ENCODE data around the gene NAA80. TPM values are rescaled to one million over a fixed set of nuclear protein-coding genes. Genes with fewer than 3 reads are reported as not detected.

Gene NAA80
- total and polyA plus RNA-seq, 2 of the 13 experiments (the other 11 are each of a cell fraction or from before 2014, with no cell fraction given) = 3.4 to 8.7 TPM

- TF ChIP-seq SMAD9 (CRISPR knock-in tag; IDR thresholded peaks at IDR 0.05) (no peak), KDM3A (CRISPR knock-in tag; IDR thresholded peaks at IDR 0.05; ENCODE audit: low read depth) (no peak; the same call in 1 of the 2 replicates), NFE2 (CRISPR knock-in tag; IDR thresholded peaks at IDR 0.05) (no peak), ZNF317 (CRISPR knock-in tag; IDR thresholded peaks at IDR 0.05) (peak; percentile 66; the same call in 1 of the 2 replicates), TFE3 (CRISPR knock-in tag; IDR thresholded peaks at IDR 0.05) (no peak), POGZ (CRISPR knock-in tag; IDR thresholded peaks at IDR 0.05) (peak; percentile 56), IRF2 (CRISPR knock-in tag; IDR thresholded peaks at IDR 0.05) (0 out of 2 replicates have a peak, but pooled peaks have one; percentile 9), SRSF9 (IDR thresholded peaks at IDR 0.05; ENCODE audit: borderline replicate concordance, insufficient read depth, low read depth, low read length, poor library complexity, severe bottlenecking) (no peak), ZHX1 (CRISPR knock-in tag; IDR thresholded peaks at IDR 0.05; ENCODE audit: low read depth) (no peak), HNRNPLL (IDR thresholded peaks at IDR 0.05; ENCODE audit: low read depth, low read length, poor library complexity, severe bottlenecking) (peak; percentile 34), ZNF761 (CRISPR knock-in tag; conservative IDR thresholded peaks at IDR 0.05) (peak; percentile 56; the same call in 1 of the 2 replicates), ARNT (IDR thresholded peaks at IDR 0.05) (no peak), ZNF282 (IDR thresholded peaks at IDR 0.05; ENCODE audit: partially characterized antibody) (no peak), ZNF281 (CRISPR knock-in tag; IDR thresholded peaks at IDR 0.05; ENCODE audit: borderline replicate concordance) (peak; percentile 52; the same call in 1 of the 2 replicates), ATF4 (CRISPR knock-in tag; IDR thresholded peaks at IDR 0.05) (no peak), ZNF33A (CRISPR knock-in tag; IDR thresholded peaks at IDR 0.05; ENCODE audit: borderline replicate concordance) (peak; percentile 69; the same call in 1 of the 2 replicates), ZNF567 (CRISPR knock-in tag; IDR thresholded peaks at IDR 0.05; ENCODE audit: borderline replicate concordance) (no peak)
- TF ChIP-seq, protein P1, sequence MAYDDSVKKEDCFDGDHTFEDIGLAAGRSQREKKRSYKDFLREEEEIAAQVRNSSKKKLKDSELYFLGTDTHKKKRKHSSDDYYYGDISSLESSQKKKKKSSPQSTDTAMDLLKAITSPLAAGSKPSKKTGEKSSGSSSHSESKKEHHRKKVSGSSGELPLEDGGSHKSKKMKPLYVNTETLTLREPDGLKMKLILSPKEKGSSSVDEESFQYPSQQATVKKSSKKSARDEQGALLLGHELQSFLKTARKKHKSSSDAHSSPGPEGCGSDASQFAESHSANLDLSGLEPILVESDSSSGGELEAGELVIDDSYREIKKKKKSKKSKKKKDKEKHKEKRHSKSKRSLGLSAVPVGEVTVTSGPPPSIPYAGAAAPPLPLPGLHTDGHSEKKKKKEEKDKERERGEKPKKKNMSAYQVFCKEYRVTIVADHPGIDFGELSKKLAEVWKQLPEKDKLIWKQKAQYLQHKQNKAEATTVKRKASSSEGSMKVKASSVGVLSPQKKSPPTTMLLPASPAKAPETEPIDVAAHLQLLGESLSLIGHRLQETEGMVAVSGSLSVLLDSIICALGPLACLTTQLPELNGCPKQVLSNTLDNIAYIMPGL (CRISPR knock-in tag; IDR thresholded peaks at IDR 0.05; ENCODE audit: borderline replicate concordance in 1 of 2, low read depth in 1 of 2) = peak; percentile 82 to 93
These were observed 4.0 kb upstream of the NAA80 start, which contains the start of gene HYAL1 (continued) for GRCh38 chr3:50303013-50303815.
